HG02798 (cell line): ENCODE data around the gene FAM240B.

Source experiments
- ATAC-seq: cut with Tn5 transposase; IDR thresholded peaks from one replicate; pipeline ENCODE4 v1.9.1; 2021; ENCODE audit warnings: mild to moderate bottlenecking; ENCODE audit not compliant: unreplicated experiment, poor library complexity

The FAM240B gene

DNA sequence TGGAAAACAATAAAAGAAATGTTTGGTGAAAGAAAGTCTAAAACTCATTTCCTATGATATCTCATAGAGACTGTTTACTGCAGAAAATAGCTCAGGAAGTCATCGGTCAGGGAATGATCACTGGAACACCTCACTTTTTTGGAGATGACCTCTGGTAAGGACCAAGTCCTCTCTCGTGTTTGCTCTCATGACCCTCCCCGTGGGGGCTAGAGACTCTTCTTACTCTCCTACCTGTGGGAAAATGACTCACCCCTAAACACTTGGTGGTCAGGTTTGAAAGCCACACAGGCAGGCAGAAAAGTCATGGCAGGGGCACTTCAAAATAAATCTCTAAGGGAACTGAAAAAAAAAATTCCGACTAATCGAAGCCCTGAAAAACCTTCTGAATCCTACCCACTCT is 48.2 kb downstream of the FAM240B start:
- ATAC-seq: peak; percentile 48

- ATAC-seq: peak; percentile 18
Measured at GRCh38 chr9:38671372-38671731, 48.6 kb downstream of the FAM240B start.

DNA sequence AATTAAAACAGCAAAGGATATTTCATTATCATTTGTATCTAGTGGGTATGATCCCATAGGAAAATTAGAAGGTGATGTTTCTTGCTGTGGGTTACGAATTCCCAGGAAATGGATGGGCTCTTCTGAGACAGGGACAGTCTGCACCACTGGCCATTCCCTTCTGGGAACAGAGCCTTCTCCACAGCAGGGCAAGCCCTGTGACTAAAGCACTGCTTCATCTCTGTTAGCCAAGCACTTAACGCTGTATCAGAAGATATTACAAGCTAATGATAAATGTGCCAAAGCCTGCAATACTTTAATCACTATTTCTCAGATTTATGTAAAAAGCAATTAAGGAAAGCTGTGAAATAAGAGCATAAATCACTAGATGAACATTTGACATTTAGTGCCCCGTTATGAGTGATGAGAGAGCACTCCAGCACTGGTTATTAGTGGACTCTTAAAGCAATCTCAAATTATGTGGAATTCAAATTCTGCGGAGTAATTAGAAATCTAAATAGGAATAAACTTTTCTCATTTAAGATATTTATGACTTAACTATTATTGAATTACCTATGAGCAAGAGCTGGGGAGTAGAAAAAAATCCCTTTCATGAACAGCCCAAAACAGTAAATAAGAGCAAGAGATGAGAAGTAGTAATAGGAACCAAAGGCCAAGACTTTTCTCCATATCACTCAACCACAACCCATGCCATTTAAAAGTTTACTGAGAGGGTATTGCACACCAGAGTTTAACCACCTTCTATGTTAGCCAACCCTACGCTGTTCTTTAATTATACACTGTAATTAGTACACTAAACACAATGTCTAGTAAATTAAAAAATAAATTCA is 49.2 kb downstream of the FAM240B start:
- no peak for ATAC-seq

DNA sequence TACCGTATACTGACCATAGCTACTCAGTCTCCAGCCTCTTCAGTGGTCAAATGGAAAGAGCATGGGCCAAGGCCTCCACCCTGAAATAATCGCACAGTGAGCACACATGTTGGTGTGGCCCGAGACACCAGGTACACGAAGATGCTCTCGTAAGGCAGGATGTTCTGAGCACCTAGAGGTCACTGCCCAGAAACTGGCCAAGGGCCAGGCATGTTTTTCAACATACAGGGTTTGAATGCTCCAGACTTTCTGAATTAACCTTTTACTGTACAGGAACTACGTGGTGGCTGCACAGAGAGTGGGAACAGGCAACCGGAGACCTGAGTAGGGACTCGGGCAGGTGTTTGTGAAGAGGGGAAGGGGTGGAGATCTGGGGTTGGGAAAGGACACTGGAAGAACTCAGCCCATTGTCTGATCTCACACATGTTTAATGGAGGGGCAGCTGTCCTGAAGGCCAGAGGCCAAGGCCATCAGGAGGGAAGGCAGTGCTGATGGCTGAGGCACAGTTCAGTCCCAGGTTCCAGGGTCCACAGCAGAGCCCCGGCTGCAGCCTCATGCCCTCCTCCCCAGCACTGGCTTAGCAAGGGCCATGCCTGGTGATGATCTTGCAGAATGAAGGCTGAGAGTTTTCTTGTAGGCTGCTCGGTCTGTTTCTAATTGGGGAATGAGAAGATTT is 51.0 kb downstream of the FAM240B start:
- ATAC-seq: no peak

DNA sequence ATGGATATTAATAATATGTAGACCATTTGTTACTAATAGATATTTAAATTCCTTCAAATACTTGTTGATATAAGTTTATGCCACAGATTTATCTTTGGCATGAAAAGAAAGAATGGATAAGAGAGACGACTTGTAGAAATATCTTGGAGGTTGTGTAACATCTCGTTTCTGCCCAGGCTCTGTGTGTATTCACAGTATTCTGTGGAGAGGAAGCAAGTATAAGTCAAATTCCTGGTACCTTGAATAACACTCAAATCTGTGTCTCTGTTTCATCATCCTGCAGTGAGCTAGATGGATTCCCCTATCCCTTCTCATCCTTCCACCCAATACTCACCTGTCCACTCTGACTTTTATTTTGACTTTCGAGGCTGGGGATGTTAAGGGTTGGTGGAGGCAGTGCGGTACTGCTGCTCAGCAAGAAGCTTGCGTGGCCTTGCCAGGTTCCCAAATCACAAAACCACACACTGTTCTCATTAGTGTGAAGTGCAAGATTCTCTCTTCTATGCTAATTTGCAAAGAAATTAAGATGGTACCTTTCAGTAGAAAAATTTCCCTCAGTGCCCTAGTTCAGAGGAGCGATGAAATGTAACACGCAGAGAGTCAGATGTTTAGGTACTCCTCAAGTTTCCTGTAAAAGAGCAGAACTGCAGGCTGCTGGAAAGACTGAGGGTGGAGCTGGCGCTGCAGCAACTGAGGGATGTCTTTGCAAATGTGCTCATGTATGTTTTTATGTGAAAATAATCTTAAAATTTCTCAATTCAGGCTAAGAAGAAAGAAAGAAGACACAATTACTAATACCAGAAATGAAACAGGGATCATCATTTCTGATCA is 57.0 kb downstream of the FAM240B start:
- ATAC-seq: no peak

- no peak for ATAC-seq
Measured at GRCh38 chr9:38659538-38659937, 60.4 kb downstream of the FAM240B start.

- no peak for ATAC-seq
Measured at GRCh38 chr9:38656896-38657295, 63.0 kb downstream of the FAM240B start.

GRCh38 chr9:38652486-38652885 is 67.4 kb downstream of the FAM240B start:
- no peak for ATAC-seq

DNA sequence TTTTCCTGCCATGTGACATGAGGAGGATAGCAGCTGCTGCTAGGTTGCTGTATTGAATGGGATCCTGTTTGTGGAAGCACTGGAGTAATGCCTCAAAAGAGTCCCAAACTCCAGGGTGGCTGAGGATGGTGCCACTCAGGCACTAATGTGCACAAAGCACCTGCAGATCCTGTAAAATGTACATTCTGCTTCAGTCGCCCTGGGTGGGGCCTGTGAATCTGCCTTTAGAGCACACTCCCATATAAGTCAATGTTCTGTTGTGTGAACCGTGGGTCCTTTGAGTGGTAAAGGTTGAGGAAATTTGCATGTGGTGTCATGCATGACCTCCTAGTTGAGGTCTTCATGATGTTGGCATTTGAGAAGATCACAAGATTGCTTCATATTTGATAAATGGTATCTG is 67.9 kb downstream of the FAM240B start:
- no peak for ATAC-seq

GRCh38 chr9:38651400-38652042 is 68.4 kb downstream of the FAM240B start:
- ATAC-seq: peak; percentile 41

GRCh38 chr9:38650564-38650963 is 69.4 kb downstream of the FAM240B start:
- no peak for ATAC-seq

DNA sequence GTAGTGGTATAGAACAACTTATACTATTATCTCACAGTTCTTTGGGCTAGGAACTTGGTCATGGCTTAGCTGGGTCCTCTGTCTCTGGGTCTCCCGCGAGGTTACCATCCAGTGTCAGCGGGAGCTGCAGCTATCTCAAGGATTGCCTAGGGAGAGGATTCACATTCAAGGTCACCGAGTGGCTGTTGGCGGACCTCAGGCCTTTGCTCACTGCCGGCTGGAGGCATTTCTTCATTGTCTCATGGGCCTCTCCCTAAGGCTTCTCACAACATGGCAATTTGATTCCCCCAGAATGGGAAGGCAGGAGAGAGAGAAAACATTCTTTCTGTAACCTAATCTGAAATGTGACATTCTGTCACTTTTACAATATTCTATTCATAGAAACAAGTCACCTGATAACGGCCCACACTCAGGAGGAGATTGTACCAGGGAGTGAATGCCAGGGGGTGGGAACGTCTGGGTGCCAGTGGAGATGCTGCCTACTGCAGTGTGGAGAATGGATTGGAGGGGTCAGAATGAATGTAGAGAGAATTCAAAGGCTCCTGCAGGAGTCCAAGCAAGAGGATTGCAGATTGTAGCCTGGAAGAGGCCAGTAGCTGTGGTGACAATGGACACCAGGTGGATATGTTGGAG is 70.1 kb downstream of the FAM240B start:
- no peak for ATAC-seq

- ATAC-seq: no peak
Measured at GRCh38 chr9:38644601-38645000, 75.3 kb downstream of the FAM240B start.
